Germinal center (tissue), 1 donor: ENCODE results near the gene HMGB1.
"Not testable (repeated sequence)": the region's sequence is repeated elsewhere in the genome, so short reads cannot be mapped to it uniquely, and the experiment has no call there.

Experiments
- DNase-seq: peaks from one replicate; pipeline ENCODE4 v3.0.0; 2012; ENCODE audit warnings: mixed read lengths, low spot score

Gene HMGB1

DNA sequence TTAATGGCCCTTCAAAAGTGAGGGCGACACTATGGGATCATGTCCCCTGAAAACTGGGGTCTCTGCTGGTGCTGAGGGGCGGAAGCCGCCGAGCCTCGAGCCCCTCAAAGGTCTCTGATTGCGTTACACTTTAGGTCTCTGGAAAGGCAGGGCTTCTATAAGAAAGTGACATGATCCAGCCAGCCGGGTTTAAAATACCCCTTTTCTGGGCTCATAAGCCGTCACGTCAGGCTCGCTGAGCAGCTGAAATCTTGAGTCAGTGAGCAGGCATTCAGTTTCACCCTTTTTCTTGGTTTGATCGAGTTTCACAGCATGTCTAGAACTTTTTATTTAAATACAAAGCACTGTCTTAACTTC, 600 bp upstream of the HMGB1 start:
- DNase-seq, result peak; percentile 23

DNA sequence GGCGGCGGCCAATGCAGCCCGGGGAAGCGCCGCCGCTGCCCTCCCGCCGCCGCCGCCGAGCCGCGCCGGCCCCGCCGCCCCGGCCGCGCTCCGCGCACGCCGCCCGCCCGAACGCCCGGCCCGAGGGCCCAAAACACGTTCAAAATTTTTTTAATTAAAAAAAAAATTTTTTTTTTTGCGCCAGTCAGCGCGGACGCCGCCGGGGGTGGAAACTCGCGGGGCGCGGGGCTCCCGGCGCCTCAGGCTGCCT, 468 bp downstream of the HMGB1 start:
- no peak for DNase-seq

DNA sequence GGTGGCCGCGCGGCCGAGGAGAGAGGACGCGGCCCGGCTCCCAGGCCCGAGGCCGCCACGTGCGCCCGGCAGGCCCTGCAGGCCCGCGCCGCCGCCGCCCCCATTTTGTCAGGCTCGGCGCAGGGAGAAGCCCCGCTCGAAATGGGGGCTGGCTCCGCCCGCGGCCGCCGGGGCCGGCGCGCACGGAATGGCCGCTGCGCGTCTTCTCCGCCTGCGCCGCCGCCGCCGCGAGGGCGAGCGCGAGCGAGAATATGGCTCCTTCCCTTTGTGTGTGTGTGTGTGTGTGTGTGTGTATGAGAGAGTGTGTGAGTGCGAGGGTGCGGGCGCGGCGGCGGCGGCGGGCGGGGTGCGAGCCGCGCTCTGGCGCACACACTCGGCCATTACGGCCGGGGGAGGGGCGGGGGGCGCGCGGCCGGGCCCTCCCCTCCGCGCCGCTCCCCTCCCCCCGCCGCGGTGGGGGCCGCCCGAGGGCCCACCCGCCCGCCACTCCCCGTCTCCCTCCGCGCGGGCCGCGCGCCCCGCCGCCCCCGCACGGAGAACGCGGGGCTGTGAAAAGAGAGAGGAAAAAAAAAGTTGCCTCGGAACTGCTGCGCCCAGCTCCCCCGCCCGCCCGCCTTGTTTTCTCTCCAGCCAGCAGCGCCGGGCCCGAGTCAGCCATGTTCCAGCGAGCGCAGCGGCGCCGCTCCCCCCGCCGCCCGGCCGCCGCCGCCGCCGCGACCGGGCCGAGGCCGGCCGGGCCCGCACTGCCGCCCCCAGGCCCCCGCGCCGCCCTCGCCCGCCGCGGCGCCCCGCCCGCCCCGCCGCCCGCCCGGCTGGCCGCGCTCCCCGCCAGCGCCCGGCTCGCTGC, 1.0 kb downstream of the HMGB1 start:
- DNase-seq, result peak; percentile 72

DNA sequence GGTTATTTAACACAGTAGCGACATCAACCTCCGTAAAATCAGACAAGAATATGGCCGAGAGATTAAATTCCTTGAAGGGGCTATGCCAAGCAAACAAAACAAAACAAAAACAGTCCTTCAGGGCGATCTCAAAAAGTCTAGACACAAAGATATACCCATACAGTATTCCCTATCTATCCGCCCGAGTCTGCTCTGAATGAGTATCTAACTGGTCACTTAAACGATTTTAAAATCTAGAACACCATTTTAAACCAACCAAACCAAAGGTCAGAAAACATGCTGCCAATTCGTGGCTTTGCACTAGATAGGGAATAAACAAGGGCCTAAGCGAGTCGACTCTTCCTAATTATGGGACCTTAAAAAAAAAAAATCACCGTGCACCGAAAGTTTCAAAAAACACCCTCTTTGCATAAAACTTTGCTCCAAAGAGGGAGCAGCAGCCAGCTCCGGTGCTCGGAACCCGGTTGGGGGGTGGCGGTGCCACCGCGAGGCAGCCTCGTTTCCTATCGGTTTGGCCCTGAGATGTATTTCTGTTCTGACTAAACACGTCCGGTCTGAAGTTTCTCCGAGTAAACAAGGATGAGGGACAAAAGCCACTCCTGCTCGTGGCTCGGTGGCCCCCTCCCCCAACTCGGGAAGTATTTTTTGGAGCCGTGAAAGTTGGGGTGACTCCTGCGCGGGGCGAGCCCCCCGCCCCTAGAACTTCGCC, 1.8 kb downstream of the HMGB1 start:
- peak; percentile 51 for DNase-seq

DNA sequence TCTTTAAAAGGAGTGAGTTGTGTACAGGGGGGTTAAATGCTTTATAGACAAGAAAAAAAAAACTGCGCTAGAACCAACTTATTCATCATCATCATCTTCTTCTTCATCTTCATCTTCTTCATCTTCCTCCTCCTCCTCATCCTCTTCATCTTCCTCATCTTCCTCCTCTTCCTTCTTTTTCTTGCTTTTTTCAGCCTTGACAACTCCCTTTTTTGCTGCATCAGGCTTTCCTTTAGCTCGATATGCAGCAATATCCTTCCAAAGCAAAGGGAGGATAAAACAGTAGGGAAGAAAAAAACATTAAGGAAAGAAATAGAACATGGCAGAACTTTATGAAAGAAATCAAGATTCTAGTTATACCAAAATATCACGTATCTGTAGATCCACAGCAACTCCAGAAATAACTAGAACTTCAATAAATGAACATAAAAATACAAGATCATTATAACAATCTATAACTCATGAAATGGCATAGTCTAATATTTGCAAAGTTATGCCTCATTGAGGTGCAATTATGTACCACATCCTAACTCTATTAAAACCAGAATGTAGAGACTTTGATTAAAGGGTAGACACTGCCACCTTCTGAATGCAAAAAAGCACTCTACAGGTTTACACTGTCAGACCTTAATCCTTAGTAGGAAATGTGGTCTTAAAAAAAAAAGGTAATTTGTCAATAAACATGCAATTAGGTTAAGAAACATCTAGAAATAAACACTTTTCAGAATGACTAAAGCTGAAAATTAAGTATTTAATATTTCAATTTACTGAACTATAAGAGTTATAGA, 4.3 kb downstream of the HMGB1 start:
- not testable (repeated sequence) for DNase-seq

DNA sequence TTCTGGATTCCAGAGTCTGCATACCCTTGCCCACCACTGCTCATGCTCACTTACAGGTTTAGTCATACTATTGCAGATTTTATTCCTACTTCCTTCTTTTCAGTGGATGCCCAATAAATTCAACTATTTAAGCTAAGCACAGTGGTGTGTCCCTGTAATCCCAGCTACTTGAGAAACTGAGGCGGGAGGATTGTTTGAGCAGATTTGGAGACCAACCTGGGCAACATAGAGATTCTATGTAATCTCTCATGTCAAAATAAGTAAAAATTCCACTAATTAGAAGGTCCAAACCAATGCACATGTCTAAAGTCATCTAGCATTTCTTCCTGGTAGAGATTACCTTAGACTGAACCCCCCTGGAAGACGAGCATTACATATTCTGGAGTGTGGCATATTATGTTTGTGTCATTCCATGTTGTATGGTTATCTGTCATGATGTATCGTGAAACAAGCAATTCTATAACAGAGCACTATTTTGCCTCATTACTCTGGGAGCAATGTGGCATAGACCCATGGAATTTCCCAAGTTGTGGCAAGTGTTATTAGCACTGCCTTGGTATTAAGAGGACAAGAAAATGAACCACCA, 8.3 kb downstream of the HMGB1 start:
- DNase-seq, result no peak

DNA sequence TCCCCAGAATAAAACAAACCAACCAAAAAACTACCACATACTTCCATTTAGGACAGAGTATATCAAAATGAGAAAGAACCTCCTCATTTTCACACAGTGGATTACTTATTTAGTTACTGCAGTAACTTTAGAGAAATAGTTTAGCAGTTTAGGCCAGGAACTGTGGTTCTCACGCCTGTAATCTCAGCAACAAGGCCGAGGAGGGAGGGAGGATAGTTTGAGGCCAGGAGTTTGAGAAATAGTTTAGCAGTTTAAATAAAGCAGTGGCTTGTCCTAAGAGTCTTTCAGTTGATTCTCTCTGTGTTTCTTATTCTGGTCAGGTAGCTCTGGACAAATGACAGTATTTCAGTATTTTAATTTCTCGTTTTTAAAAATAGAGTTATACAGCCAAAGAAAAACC, 9.4 kb downstream of the HMGB1 start:
- DNase-seq, result no peak

DNA sequence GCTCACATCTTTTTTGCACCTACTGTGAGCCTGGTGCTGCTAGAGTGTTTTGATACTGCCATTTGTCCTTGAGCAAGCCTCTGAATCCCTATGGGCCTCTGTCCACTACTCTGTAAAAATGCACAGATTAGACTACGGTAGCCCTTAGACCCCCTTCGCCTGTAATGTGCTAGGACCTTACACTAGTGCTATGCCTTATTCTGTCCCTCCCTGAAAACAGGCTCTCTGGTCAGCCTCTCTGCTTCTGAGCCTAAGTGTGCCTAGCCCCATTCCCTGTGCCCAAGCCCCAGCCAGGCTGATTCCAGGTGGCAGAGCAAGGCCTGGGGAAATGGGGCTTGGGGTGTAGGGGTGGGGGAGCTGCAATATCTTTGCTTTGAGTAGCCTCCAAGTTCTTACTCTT, 10.7 kb downstream of the HMGB1 start:
- no peak for DNase-seq

DNA sequence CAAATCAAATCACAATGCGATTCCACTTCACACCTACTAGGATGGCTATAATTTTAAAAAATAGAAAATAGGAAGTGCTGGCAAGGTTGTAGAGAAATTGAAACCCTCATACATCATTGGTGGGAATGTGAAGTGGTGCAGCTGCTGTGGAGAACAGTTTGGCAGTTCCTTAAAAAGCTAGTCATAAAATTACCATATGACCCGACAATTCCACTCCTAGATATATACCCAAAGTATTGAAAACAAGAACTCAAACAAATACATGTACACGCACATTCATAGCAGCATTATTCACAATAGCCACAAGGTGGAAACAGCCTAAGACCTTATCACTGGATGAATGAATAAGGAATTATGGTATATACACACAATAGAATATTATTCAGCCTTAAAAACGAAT, 12.0 kb downstream of the HMGB1 start:
- no peak for DNase-seq

DNA sequence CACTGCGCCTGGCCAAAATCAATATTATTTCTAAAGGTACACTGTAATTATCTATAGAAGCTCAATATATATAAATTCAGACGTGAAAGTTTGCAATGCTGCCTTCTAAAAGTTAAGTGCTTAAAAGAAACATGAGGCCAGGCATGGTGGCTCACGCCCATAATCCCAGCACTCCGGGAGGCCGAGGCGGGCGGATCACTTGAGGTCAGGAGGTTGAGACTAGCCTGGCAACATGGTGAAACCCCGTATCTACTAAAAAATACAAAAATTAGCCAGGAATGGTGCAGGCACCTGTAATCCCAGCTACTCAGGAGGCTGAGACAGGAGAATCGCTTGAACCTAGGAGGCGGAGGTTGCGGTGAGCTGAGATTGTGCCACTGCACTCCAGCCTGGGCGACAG, 14.3 kb downstream of the HMGB1 start:
- DNase-seq, result not testable (repeated sequence)

DNA sequence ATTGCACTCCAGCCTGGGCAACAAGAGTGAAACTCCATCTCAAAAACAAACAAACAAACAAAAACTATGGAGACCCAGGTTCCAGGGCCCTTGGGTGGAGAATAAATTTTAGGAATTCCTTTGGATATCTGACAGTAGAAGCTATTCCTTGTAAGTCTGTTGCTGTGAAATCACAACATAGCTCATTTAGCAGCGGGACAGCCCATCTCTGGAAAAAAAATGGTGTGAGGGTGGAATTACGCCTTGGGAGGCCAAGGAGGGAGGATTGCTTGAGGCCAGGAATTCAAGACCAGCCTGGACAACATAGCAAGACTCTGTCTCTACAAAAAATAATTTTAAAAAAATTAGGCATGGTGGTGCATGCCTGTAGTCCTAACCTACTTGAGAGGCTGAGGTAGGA, 15.7 kb downstream of the HMGB1 start:
- no peak for DNase-seq

DNA sequence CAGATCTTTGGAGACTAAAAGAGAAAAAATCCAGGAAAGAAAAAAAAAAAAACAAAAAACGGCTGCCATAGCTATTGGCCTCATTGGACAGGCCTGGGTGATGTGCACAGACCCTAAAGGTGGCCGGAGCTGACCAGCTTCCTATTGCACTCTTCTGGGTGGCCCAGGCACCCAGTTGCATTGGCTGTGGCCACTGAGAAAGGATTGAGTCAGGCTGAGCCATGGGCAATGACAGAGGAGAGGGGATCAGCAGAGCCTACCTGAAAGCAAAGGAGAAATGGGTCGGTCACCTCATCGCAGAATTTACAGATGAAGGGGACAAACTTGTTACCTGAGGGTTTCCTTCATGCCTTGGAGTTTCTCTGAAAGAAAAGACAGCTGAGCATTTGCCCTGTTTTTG, 17.3 kb downstream of the HMGB1 start:
- DNase-seq, result no peak

DNA sequence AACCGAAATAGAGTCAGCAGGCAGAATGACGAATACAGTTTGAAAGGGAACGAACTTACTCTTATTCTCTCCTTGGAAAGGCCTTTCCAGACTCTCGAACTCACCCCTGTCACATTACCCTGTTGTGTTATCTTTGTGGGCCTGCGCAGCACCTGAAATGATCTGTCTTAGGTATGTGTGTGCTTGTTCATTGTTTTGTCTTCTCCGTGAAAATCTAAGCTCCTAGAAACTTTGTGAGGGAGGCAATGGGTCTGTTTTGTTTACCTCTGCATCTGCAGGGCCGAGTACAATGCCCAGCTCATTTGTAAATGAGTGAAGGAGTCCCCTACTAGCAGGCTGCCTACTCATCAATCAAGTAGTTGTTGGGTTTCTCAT, 19.6 kb downstream of the HMGB1 start:
- no peak for DNase-seq

DNA sequence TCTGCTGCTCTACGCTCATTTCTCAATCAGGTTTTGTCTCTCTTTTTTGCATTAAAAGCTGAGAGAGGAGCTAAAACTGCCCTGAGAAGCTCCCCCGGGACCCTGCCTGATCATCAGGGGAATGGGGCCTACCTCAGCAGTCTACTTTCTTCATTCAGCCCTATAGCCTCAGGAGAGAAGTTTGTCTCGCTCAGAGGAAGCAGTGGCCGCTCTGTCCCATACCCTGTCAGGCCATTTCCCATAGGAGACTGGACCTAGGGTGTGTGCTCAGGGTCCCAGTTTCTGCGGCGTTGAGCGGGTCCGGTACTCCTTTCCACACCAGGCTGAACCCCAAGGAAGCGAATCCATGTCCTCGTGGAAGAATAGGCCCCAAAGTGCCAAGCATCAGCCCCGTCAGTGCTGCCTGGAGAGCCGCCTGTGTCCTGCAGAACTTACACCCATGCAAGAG, 21.8 kb downstream of the HMGB1 start:
- peak; percentile 87 for DNase-seq

DNA sequence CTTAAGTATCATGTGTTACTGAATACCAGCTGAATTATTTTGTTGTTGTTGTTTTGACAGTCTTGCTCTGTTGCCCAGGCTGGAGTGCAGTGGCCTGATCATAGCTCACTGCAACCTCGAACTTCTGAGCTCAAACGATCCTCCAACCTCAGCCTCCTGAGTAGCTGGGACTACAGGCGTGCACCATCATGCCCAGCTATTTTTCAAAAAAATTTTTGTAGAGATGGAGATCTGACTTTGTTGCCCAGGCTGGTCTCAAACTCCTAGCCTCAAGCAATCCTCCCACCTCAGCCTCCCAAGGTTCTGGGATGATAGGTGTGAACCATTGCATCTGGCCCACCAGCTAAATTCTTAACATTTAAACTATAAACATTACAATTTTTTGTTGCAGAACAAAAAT, 22.2 kb downstream of the HMGB1 start:
- DNase-seq, result not testable (repeated sequence)

DNA sequence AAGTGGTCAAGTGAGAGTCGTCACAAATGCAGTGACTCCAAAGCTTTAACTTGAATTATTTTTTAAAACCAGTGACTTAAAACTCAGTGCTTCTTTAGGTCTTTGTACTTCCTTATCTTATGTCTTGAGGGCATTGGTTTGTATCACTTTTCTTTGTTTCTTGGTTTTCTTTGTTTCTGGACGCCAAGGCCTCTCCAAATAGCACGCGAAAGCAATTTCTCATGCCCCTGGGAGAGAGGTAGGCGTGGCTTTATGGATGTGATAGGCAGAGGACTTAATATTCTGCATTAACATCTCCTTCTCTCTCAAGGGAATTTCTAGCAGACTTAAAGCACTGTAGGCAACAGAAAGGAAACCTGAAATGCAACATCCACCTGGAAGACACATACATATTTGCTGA, 22.8 kb downstream of the HMGB1 start:
- DNase-seq, result peak; percentile 73

DNA sequence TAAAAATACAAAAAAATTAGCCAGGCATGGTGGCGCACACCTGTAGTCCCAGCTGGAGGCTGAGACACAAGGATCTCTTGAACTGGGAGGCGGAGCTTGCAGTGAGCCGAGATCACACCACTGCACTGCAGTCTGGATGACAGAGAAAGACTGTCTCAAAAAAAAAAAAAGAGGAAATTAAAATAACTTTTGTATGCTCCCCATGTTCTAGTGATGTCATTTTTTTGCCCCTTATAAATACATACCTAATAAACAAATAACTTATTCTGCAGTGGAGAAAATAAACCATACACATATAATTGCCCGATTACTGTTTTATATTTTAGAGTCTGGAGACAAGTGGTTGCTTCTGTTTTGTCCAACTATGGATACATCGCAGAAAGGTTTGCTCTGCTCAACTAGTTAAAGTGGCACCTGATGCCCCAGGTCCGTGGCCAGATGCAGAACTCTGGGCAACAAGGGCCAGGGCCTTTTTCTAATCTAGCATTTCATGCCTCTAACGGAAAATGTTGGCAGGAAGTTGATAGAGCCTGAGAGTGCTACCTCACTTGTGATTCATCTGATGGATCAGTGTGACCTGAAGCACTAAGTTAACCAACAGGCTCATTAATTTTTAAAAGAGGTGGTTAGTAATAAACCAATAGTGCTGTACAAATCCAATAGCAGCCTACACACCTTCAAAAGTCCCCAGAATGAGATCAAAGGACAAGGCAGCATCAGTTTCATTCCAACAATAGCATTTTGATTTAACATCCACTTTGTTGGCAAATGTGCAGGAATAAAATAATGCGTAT, 24.6 kb downstream of the HMGB1 start:
- DNase-seq, result no peak

DNA sequence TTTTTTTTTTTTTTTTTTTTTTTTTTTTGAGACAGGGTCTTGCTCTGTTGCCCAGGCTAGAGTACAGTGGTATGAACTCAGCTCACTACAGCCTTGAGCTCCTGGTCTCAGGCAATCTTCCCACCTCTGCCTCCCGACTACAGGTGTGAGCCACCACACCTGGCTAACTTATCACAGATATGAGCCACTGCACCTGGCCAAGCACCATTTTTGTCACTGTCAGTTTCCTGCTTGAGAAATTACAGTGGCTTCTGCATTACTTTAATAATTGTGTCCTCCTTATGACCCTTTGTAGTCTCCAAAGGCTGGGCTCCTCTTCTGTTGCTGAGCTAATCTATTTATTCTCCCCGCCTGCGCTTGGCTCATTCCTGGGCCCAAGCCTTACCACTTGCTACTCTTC, 27.4 kb downstream of the HMGB1 start:
- DNase-seq, result no peak

DNA sequence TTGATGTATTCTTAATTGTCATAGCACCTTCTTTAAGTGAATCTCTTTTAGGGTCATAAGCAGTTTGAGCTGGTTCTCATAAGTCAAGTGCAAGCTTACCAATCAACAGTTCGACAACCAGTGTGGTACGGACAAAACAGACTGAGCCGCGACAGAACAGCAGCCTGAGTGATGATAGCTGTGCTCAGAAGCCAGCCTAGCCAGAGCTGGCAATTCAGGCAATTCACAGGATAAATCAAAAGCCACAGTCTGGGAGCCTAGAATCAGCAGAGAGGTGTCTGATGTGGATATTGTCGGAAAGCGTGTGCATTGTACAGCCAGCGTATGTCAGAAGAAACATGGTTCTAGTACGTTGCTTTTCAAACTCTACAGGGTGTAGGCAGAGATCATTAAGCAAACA, 28.6 kb downstream of the HMGB1 start:
- no peak for DNase-seq

DNA sequence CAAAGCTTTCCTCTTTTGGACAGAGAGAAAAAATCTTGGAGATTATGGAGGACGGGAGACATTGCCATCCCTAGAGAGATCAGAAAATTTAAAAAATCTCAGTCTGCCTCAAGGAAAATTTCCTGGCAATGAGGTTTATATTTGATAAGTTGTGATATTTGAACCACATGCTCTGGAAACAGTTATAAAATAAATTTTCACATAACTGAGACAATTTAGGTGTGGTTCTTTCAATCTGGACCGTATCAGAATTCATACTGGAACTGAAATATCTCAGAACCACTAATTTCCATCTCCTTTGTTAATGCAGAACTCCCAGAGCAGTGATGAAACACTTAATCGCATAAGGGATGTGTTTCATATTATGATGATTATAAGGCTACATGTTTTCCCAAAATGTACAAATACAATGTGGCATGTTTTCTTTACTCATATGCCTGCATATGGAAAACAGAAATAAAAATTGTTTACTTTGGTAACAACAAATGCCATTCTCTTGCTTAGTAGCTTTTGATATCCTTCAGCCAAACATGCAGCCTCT, 29.8 kb downstream of the HMGB1 start:
- no peak for DNase-seq

DNA sequence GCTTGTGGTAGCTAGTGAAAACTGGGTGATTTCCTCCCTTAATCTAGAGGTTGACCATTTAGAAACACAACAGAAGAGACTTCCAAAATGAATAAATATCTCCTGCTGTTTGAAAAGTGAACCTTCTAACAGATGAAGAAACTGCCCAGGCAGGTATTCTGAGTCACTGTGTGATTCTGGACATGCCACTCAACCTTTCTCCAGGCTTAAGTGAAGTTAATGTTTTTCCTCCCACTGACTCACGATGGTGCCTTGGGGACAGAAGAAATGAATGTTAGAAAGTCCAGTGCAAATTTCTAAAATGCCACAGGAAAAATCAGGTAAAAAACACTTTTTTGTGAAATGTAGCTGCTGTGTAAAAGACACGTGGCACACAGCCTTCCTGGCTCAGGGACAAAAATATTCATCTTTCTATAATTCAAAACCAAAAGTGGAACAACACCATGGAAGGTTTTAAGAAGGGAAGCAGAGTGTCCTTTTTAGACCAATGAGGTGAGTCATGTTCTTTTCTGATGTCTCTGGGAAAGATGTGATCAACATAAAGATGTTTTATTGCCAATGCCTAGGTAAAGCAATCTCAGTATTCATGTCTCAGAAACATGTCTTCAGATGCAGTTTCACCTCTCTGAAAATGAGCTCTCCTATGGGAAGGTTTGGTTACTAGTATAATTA, 34.3 kb downstream of the HMGB1 start:
- DNase-seq, result no peak
